GM12865 (cell line): Measurements from ENCODE around the gene FANK1.
"Not testable (repeated sequence)": the region's sequence is repeated elsewhere in the genome, so short reads cannot be mapped to it uniquely, and the experiment has no call there.

Experiments used
- DNase-seq: peaks from one replicate; pipeline ENCODE4 v3.0.0; 2010; ENCODE audit warnings: low read depth
- H3K4me3 ChIP-seq: 2 replicates; pipeline ENCODE4 v1.5.1; 2011; ENCODE audit warnings: mild to moderate bottlenecking, low read depth, low read length, control low read depth
- CTCF ChIP-seq: IDR thresholded peaks from 2 replicates; pipeline ENCODE4 v1.5.1; 2011; ENCODE audit warnings: low read length, control low read depth, low read depth, inconsistent platforms; ENCODE audit not compliant: insufficient read depth; ENCODE audit errors: missing control alignments

The FANK1 gene

DNA sequence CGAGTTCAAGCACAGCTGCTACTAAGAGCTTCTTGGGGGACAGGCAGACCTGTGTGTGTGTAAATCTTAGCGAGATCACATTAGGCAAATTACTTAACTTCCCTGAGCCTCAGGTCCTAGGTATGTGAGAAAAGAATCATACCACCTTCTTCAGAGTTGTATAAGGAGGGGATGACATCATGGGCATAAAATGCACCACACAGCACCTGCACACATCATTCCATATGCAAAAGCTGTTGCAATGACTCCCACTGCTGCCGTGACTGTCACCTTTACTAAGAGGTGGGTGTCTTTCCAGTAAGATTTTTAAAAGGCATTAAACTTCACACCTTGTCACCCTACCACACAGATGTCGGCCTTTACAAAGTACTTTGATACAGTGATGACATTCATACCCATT, 146.0 kb downstream of the FANK1 start:
- no peak for TF ChIP-seq CTCF
- DNase-seq: no peak
- no peak overlapping the region; the same call in 1 of the 2 replicates for H3K4me3 ChIP-seq

DNA sequence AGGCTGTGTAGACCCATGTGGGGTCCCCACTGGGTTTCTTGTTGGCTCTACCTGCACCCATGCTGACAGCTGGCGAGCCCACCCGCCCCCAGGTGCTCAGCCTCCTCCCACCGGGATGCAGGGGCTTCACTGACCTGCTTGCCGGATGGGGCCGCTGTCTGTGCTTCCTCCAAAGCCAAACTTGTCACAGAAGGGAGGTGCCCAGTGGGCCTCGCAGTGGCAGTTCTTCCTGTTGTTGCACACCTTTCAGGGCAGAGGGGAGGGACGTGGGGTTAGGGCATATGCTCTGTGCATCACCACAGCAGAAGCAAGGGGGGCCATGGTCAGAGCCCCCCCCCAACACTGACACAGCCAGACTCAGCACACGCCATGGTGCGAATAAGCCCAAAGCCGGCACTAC, 146.5 kb downstream of the FANK1 start:
- TF ChIP-seq CTCF: no peak
- H3K4me3 ChIP-seq: no peak overlapping the region
- DNase-seq: no peak

GRCh38 chr10:126043389-126043788, 147.0 kb downstream of the FANK1 start:
- DNase-seq: no peak
- no peak for TF ChIP-seq CTCF
- H3K4me3 ChIP-seq: no peak overlapping the region

GRCh38 chr10:126045861-126046260, 149.5 kb downstream of the FANK1 start:
- no peak overlapping the region for H3K4me3 ChIP-seq
- TF ChIP-seq CTCF: no peak
- no peak for DNase-seq

DNA sequence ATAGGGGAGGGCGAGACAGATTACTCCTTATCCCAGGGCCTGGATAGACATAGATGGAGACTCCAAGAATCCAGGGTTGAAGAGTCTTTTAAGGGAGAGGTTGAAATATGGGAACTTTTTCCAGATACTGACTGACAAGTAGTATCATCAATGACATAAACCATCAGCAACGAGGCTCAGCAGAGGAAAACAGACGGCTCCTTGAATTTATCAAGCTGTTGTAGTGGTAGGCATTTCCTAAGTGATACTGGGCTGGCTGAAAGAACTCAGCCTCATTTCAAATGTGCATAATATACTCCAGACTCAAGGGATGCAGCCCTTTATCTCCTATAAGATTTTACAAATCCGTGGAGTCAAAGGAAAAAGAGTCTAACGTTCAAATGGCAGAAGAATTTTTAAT, 150.5 kb downstream of the FANK1 start:
- no peak for DNase-seq
- H3K4me3 ChIP-seq: no peak overlapping the region
- no peak for TF ChIP-seq CTCF

DNA sequence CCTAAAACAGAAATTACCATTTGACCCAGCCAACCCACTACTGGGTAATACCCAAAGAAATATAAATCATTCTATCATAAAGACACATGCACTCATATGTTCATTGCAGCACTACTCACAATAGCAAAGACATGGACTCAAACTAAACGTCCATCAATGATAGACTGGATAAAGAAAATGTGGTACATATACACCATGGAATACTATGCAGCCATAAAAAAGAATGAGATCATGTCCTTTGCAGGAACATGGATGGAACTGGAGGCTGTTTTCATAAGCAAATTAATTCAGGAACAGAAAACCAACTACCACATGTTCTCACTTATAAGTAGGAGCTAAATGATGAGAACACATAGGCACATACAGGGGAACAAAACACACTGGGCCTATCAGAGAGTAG, 151.4 kb downstream of the FANK1 start:
- DNase-seq: not testable (repeated sequence)

GRCh38 chr10:126049759-126050700, 153.7 kb downstream of the FANK1 start:
- no peak for DNase-seq
- no peak for TF ChIP-seq CTCF
- no peak overlapping the region for H3K4me3 ChIP-seq

More for the DNA sequence above, 151.4 kb downstream of the FANK1 start:
- not testable (repeated sequence) for H3K4me3 ChIP-seq
